Lung (tissue), 12 donors: Measurements from ENCODE around the gene ACTR8. TPM values are rescaled to one million over a fixed set of nuclear protein-coding genes. Genes with fewer than 3 reads are reported as not detected.

Source experiments
- ATAC-seq: fragments of 200-7000 bp; cut with Tn5 transposase; one replicate; pipeline ENCODE4 v1.9.1; 2020; ENCODE audit warnings: moderate number of reproducible peaks; ENCODE audit not compliant: insufficient read depth, low FRiP score
- DNase-seq, 3 donors: peaks; one replicate each; pipeline ENCODE4 v3.0.0-alpha.2; 2013 to 2017
- H3K27ac ChIP-seq, 2 donors: one replicate each; pipeline ENCODE4 v1.5.1; 2013; ENCODE audit warnings: mild to moderate bottlenecking in 2 of 2, moderate library complexity in 2 of 2, control low read depth in 1 of 2, inconsistent platforms in 1 of 2, low read depth in 1 of 2, low read length in 1 of 2
- H3K27me3 ChIP-seq, 3 donors: one replicate each; pipeline ENCODE4 v1.5.1; 2013; ENCODE audit warnings: low read length in 2 of 3; ENCODE audit not compliant: control insufficient read depth in 3 of 3, insufficient read depth in 3 of 3
- H3K36me3 ChIP-seq, 4 donors: one replicate each; pipeline ENCODE4 v1.5.1; 2013; ENCODE audit warnings: low read length in 4 of 4, mild to moderate bottlenecking in 1 of 4, moderate library complexity in 1 of 4; ENCODE audit not compliant: control insufficient read depth in 4 of 4, insufficient read depth in 4 of 4
- H3K4me1 ChIP-seq, 5 donors: one replicate each; pipeline ENCODE4 v1.5.1; 2013; ENCODE audit warnings: low read length in 5 of 5, mild to moderate bottlenecking in 2 of 5, moderate library complexity in 1 of 5; ENCODE audit not compliant: control insufficient read depth in 5 of 5, insufficient read depth in 5 of 5
- H3K4me3 ChIP-seq: one replicate; pipeline ENCODE4 v1.5.1; 2013; ENCODE audit warnings: mild to moderate bottlenecking, control low read depth, moderate library complexity
- H3K9ac ChIP-seq, 2 donors: one replicate each; pipeline ENCODE4 v1.5.1; 2013; ENCODE audit warnings: low read length in 2 of 2, control low read depth in 1 of 2; ENCODE audit not compliant: insufficient read depth in 1 of 2
- H3K9me3 ChIP-seq, 4 donors: one replicate each; pipeline ENCODE4 v1.5.1; 2013; ENCODE audit warnings: low read length in 3 of 4, mild to moderate bottlenecking in 1 of 4, moderate library complexity in 1 of 4; ENCODE audit not compliant: control insufficient read depth in 4 of 4, insufficient read depth in 3 of 4
- CTCF ChIP-seq: IDR thresholded peaks from 2 replicates; pipeline ENCODE4 v1.5.1; 2012; ENCODE audit warnings: mild to moderate bottlenecking; ENCODE audit errors: control extremely low read depth, extremely low read depth
- WGBS, 2 donors: extraction: QIAGEN DNeasy Blood & Tissue Kit; methylation state at CpG; one replicate each; pipeline ENCODE4 v1.1.7; 2013; 5-methylcytosine and 5-hydroxymethylcytosine counted together
- polyA plus RNA-seq, 2 donors: library from polyadenylated mRNA; stranded (reverse); fragments of 200-250 nt; gene quantifications; one replicate each; pipeline ENCODE4 v1.2.1, GENCODE V29; 2013
- total RNA-seq, 2 donors: library from RNA; depleted of rRNA in 1 of 2; stranded (reverse); fragments of >200 nt in 1 of 2; gene quantifications; one replicate each; pipeline ENCODE4 v1.2.1, GENCODE V29; 2014 to 2021
- donor health status: control.
- donor health status: control.
- donor health status: Bipolar disorder and iron deficiency.
- donor health status: healthy.
- donor health status: DM: yes; HTN: yes; CAD: no.

Gene ACTR8
- total and polyA plus RNA-seq, 4 donors = 12.4 to 28.8 (median 21.0) TPM

GRCh38 chr3:53887446-53887845, 5.5 kb upstream of the ACTR8 start:
- H3K9me3 ChIP-seq = no peaks in the 10 kb centered on the region
- ATAC-seq (no peak), DNase-seq (no peak)
- peaks cover 0 to 18% (median 4%) of the 10 kb centered on the region in 5 donors for H3K4me1 ChIP-seq
- peaks cover 11 to 25% (median 18%) of the 10 kb centered on the region in 4 donors for H3K36me3 ChIP-seq
- H3K27me3 ChIP-seq = no peaks in the 10 kb centered on the region
- no peak overlapping the region for H3K9ac ChIP-seq
- H3K4me3 ChIP-seq = no peak overlapping the region
- no peak for TF ChIP-seq CTCF
- H3K27ac ChIP-seq = no peak overlapping the region

- H3K27ac ChIP-seq = no peak overlapping the region
- no peaks in the 10 kb centered on the region for H3K27me3 ChIP-seq
- no peak overlapping the region for H3K4me3 ChIP-seq
- ATAC-seq = no peak
- no peaks in the 10 kb centered on the region for H3K9me3 ChIP-seq
- peaks cover 11 to 28% (median 18%) of the 10 kb centered on the region in 4 donors for H3K36me3 ChIP-seq
- H3K9ac ChIP-seq = no peak overlapping the region
- no peak for TF ChIP-seq CTCF
- no peak for DNase-seq
- WGBS, 2 donors = 90 to 92% methylated on average over 3 of the region's 3 CpGs
- H3K4me1 ChIP-seq = peaks cover 0 to 15% (median 6%) of the 10 kb centered on the region in 5 donors
Observed at GRCh38 chr3:53885239-53885638, 3.3 kb upstream of the ACTR8 start.

- no peak overlapping the region for H3K27ac ChIP-seq
- no peak for ATAC-seq
- DNase-seq = no peak
- H3K27me3 ChIP-seq = no peaks in the 10 kb centered on the region
- no peak overlapping the region for H3K4me3 ChIP-seq
- 97% methylated on average over 11 of the region's 11 CpGs for WGBS, 2 donors
- H3K36me3 ChIP-seq = peaks cover 11 to 32% (median 20%) of the 10 kb centered on the region in 4 donors
- no peaks in the 10 kb centered on the region for H3K9me3 ChIP-seq
- H3K9ac ChIP-seq = no peak overlapping the region
- H3K4me1 ChIP-seq = peaks cover 0 to 15% (median 6%) of the 10 kb centered on the region in 5 donors
- no peak for TF ChIP-seq CTCF
Observed at GRCh38 chr3:53884623-53885022, 2.7 kb upstream of the ACTR8 start.

- DNase-seq = no peak
- ATAC-seq = no peak
- Histone ChIP-seq H3K27ac (no peak overlapping the region), H3K9ac (no peak overlapping the region), H3K4me3 (no peak overlapping the region), H3K36me3 (peaks cover 13 to 47% (median 27%) of the 10 kb centered on the region in 4 donors), H3K4me1 (peaks cover 0 to 15% (median 6%) of the 10 kb centered on the region in 5 donors), H3K9me3 (no peaks in the 10 kb centered on the region), H3K27me3 (no peaks in the 10 kb centered on the region)
- WGBS, 2 donors = 94 to 95% methylated on average over 4 of the region's 4 CpGs
- no peak for TF ChIP-seq CTCF
Observed at GRCh38 chr3:53883008-53883407, 1.1 kb upstream of the ACTR8 start.
